HCT116 (cell line): ENCODE results near the gene WDR90. TPM values are rescaled to one million over a fixed set of nuclear protein-coding genes. Genes with fewer than 3 reads are reported as not detected.

Source experiments
- ATAC-seq: fragments of 200-7000 bp; cut with Tn5 transposase; 2 replicates; pipeline ENCODE4 v1.9.1; 2020; ENCODE audit warnings: mild to moderate bottlenecking, moderate library complexity
- BruUV-seq: library from RNA; stranded (reverse); fragments of 400-500 nt; replicated peaks from 2 replicates; lab custom pipeline; 2021; lab: Mats Ljungman, UMichigan
- CTCF ChIA-PET: fragments of 300-600 bp; sonication (Branson Sonifier 250); formaldehyde crosslinking; loops from one replicate; lab custom pipeline; 2021; ENCODE audit warnings: antibody characterized with exemption; lab: Charles Lee
- POLR2A ChIA-PET: fragments of 300-600, 350-600 bp; sonication (Branson Sonifier 250); formaldehyde crosslinking; loops from one replicate; lab custom pipeline; 2021; ENCODE audit warnings: antibody characterized with exemption; lab: Charles Lee
- RAD21 ChIA-PET, 2 experiments: fragments of 300-600 bp; sonication (Branson Sonifier 250); formaldehyde crosslinking; loops; one replicate each; lab custom pipeline; 2023; ENCODE audit warnings: low total read pairs in 2 of 2; ENCODE audit not compliant: uncharacterized antibody in 2 of 2, unreplicated experiment in 2 of 2, low non-redundant PET in 1 of 2; lab: Charles Lee
- DNase-seq: peaks from one replicate; pipeline ENCODE4 v3.0.0-alpha.2; 2010; ENCODE audit warnings: low read depth, low spot score
- H2AFZ ChIP-seq: fragments of 200-600 bp; shearing (Covaris generic), sonication (generic); 2 replicates; pipeline ENCODE4 v1.6.1; 2017; ENCODE audit warnings: low read depth, mixed run types, mixed read lengths, antibody characterized with exemption, low read length; ENCODE audit not compliant: poor library complexity, severe bottlenecking
- H3K27ac ChIP-seq: 2 replicates; pipeline ENCODE4 v1.5.1; 2012; ENCODE audit warnings: low read depth, low read length
- H3K27me3 ChIP-seq: fragments of 200-600 bp; sonication (generic); 2 replicates; pipeline ENCODE4 v1.6.1; 2016; ENCODE audit warnings: mixed run types, low read length, mixed read lengths; ENCODE audit not compliant: insufficient read depth
- H3K36me3 ChIP-seq, 2 experiments: fragments of 200-500 bp in 1 of 2; fragments of 200-600 bp in 1 of 2; sonication (Bioruptor generic) in 1 of 2; sonication (generic) in 1 of 2; 2 replicates each; pipeline versions ENCODE4 v1.5.1 to v1.6.1; 2014 to 2016; ENCODE audit warnings: low read length in 2 of 2, inconsistent platforms in 1 of 2, mixed read lengths in 1 of 2, mixed run types in 1 of 2; ENCODE audit not compliant: insufficient read depth in 2 of 2, control insufficient read depth in 1 of 2
- H3K4me1 ChIP-seq, 2 experiments: fragments of 200-600 bp in 1 of 2; sonication (generic) in 1 of 2; 2 replicates each; pipeline versions ENCODE4 v1.5.1 to v1.6.1; 2012 to 2017; ENCODE audit warnings: low read length in 2 of 2, inconsistent platforms in 1 of 2, mild to moderate bottlenecking in 1 of 2, mixed read lengths in 1 of 2, mixed run types in 1 of 2, moderate library complexity in 1 of 2; ENCODE audit not compliant: insufficient read depth in 2 of 2, control insufficient read depth in 1 of 2
- H3K4me2 ChIP-seq: fragments of 200-600 bp; sonication (generic); 2 replicates; pipeline ENCODE4 v1.6.1; 2017; ENCODE audit warnings: mixed run types, low read length, mixed read lengths
- H3K4me3 ChIP-seq, 2 experiments: fragments of 200-600 bp in 1 of 2; sonication (generic) in 1 of 2; replicated peaks in 1 of 2; 2 replicates each; pipeline ENCODE4 v1.5.1; 2011 to 2016; ENCODE audit warnings: low read length in 2 of 2, control low read depth in 1 of 2, low read depth in 1 of 2, mild to moderate bottlenecking in 1 of 2, mixed read lengths in 1 of 2, mixed run types in 1 of 2
- H3K79me2 ChIP-seq: fragments of 200-600 bp; sonication (generic); 2 replicates; pipeline ENCODE4 v1.6.1; 2017; ENCODE audit warnings: mild to moderate bottlenecking, mixed run types, low read length, moderate library complexity, mixed read lengths; ENCODE audit not compliant: insufficient read depth
- H3K9ac ChIP-seq: fragments of 200-600 bp; sonication (generic); 2 replicates; pipeline ENCODE4 v1.6.1; 2016; ENCODE audit warnings: low read length, mixed read lengths
- H3K9me2 ChIP-seq: fragments of 200-600 bp; sonication (generic), shearing (Covaris generic); 2 replicates; pipeline ENCODE4 v1.6.1; 2017; ENCODE audit warnings: mixed run types, mild to moderate bottlenecking, moderate library complexity; ENCODE audit not compliant: insufficient read depth
- H3K9me3 ChIP-seq, 2 experiments: fragments of 200-500 bp in 1 of 2; fragments of 200-600 bp in 1 of 2; sonication (Bioruptor generic) in 1 of 2; sonication (generic) in 1 of 2; 2 replicates each; pipeline ENCODE4 v1.6.1; 2014 to 2017; ENCODE audit warnings: low read length in 2 of 2, mixed read lengths in 2 of 2, inconsistent platforms in 1 of 2, low read depth in 1 of 2, mild to moderate bottlenecking in 1 of 2, mixed run types in 1 of 2, moderate library complexity in 1 of 2; ENCODE audit not compliant: control insufficient read depth in 1 of 2, insufficient read depth in 1 of 2
- H4K20me1 ChIP-seq: fragments of 200-600 bp; sonication (generic), shearing (Covaris generic); 2 replicates; pipeline ENCODE4 v1.6.1; 2017; ENCODE audit warnings: mixed run types, mild to moderate bottlenecking, moderate library complexity; ENCODE audit not compliant: insufficient read depth
- CBX3 ChIP-seq: IDR thresholded peaks from 2 replicates; pipeline ENCODE4 v1.6.1; 2012; ENCODE audit warnings: low read depth
- CTCF ChIP-seq, 3 experiments: fragments of 200-600 bp in 1 of 3; sonication (generic) in 1 of 3; IDR thresholded peaks in 2 of 3; conservative IDR thresholded peaks in 1 of 3; 2 replicates each; pipeline ENCODE4 v1.5.1; 2012 to 2017; ENCODE audit warnings: low read depth in 2 of 3, low read length in 2 of 3, antibody characterized with exemption in 1 of 3, borderline replicate concordance in 1 of 3, control low read depth in 1 of 3, mild to moderate bottlenecking in 1 of 3, mixed read lengths in 1 of 3, mixed run types in 1 of 3, moderate library complexity in 1 of 3; ENCODE audit not compliant: insufficient read depth in 1 of 3
- FOSL1 ChIP-seq: IDR thresholded peaks from 2 replicates; pipeline ENCODE4 v1.6.1; 2012; ENCODE audit warnings: low read depth
- JUND ChIP-seq: IDR thresholded peaks from 2 replicates; pipeline ENCODE4 v1.6.1; 2012
- MAX ChIP-seq: IDR thresholded peaks from 2 replicates; pipeline ENCODE4 v1.6.1; 2012
- POLR2A ChIP-seq: IDR thresholded peaks from 2 replicates; pipeline ENCODE4 v1.7.0; 2011; ENCODE audit warnings: borderline replicate concordance; ENCODE audit not compliant: insufficient read depth, insufficient read length; ENCODE audit errors: extremely low read depth
- POLR2AphosphoS5 ChIP-seq: IDR thresholded peaks from 2 replicates; pipeline ENCODE4 v1.6.1; 2011; ENCODE audit warnings: mild to moderate bottlenecking, low read depth, low read length, moderate library complexity
- ZBTB33 ChIP-seq: IDR thresholded peaks from 2 replicates; pipeline ENCODE4 v1.6.1; 2011; ENCODE audit warnings: mild to moderate bottlenecking, low read length, moderate library complexity; ENCODE audit not compliant: insufficient replicate concordance; ENCODE audit errors: extremely low read depth
- ZFX ChIP-seq: fragments of 450-650 bp; IDR thresholded peaks from 2 replicates; pipeline ENCODE4 v1.6.1; 2017
- intact Hi-C: fragments of 100-400 bp; cut with micrococcal nuclease; formaldehyde crosslinking; loops from 2 replicates; pipeline ENCODE4 v1.10.0; 2022
- total RNA-seq: library from RNA; stranded (reverse); gene quantifications from one replicate; pipeline ENCODE4 v1.2.1, GENCODE V29; 2021; ENCODE audit not compliant: unreplicated experiment

WDR90 gene
- total RNA-seq, 1 experiment from 2014 or later = 73.7 TPM

- Histone ChIP-seq H3K4me2 (peak within 1 kb of the TSS; percentile 97), H3K9me3 (no peaks in the 10 kb centered on the region), H2AFZ (no peak within 1 kb of the TSS), H4K20me1 (no peaks in the 10 kb centered on the region), H3K36me3 (no peaks in the 10 kb centered on the region; a peak in 2 of 4 replicates), H3K79me2 (peaks cover 34% of the 10 kb centered on the region), H3K27ac (peak within 1 kb of the TSS; percentile 87), H3K4me3 (peak within 1 kb of the TSS; percentile 77 to 92), H3K27me3 (no peaks in the 10 kb centered on the region), H3K9ac (peak within 1 kb of the TSS; percentile 91), H3K9me2 (no peaks in the 10 kb centered on the region), H3K4me1 (peaks cover 0 to 29% of the 10 kb centered on the region in 2 experiments; a peak in 3 of 4 replicates)
- intact Hi-C loops = no loop called here
- TF ChIP-seq JUND = no peak
- TF ChIP-seq CTCF (IDR thresholded peaks at IDR 0.05 in 2 of 3, conservative IDR thresholded peaks at IDR 0.05 in 1 of 3; ENCODE audit: borderline replicate concordance in 1 of 3, insufficient read depth in 1 of 3, low read depth in 2 of 3, low read length in 2 of 3) = no peak
- peak; percentile 48 for TF ChIP-seq POLR2AphosphoS5
- no peak for TF ChIP-seq MAX
- no peak for TF ChIP-seq CBX3
- peak; percentile 56; the same call in 1 of the 2 replicates for TF ChIP-seq ZFX
- TF ChIP-seq POLR2A = no peak
- TF ChIP-seq ZBTB33 = no peak
- no peak for TF ChIP-seq FOSL1
- ChIA-PET POLR2A (no interaction called here), RAD21 (no interaction called here), CTCF (interaction anchor here (0.6 kb wide), 1 partner anchor 10 kb away, joined by 3 read pairs; no protein-coding TSS in a partner anchor)
- DNase-seq = no peak
- BruUV-seq = no TSS peak
- peak; percentile 76 for ATAC-seq
Measured at GRCh38 chr16:705431-706188, 56.4 kb downstream of the WDR90 start, which contains the start of gene FBXL16. Gene FBXL16, minus strand, starts transcription at chr16:705801. Its CDS starts 8,396 bp downstream, at chr16:697405.
